NCI-H146 (cell line): Measurements from ENCODE around the gene EFHD1.
"Not testable (repeated sequence)": the region's sequence is repeated elsewhere in the genome, so short reads cannot be mapped to it uniquely, and the experiment has no call there.

Experiments used
- DNase-seq: peaks from one replicate; lab custom pipeline; 2025; lab: John Stamatoyannopoulos, UW

EFHD1 gene

GRCh38 chr2:232621186-232621585 lies 12.2 kb upstream of the EFHD1 start:
- no peak for DNase-seq

- no peak for DNase-seq
Measured at GRCh38 chr2:232622563-232622962, 10.8 kb upstream of the EFHD1 start.

- peak; percentile 15 for DNase-seq
Measured at GRCh38 chr2:232623768-232624765, 9.3 kb upstream of the EFHD1 start.

GRCh38 chr2:232626584-232626983 lies 6.8 kb upstream of the EFHD1 start:
- no peak for DNase-seq

- DNase-seq: no peak
Measured at GRCh38 chr2:232628466-232629128, 4.8 kb upstream of the EFHD1 start.

- no peak for DNase-seq
Measured at GRCh38 chr2:232629129-232629475, 4.3 kb upstream of the EFHD1 start.

GRCh38 chr2:232632229-232632903 lies 1.0 kb upstream of the EFHD1 start:
- no peak for DNase-seq

- no peak for DNase-seq
Measured at GRCh38 chr2:232632904-232633412, 446 bp upstream of the EFHD1 start.

GRCh38 chr2:232634206-232635150 lies 1.1 kb downstream of the EFHD1 start:
- DNase-seq: no peak

GRCh38 chr2:232635376-232635775 lies 2.0 kb downstream of the EFHD1 start:
- not testable (repeated sequence) for DNase-seq

- DNase-seq: no peak
Measured at GRCh38 chr2:232635820-232636219, 2.4 kb downstream of the EFHD1 start.

GRCh38 chr2:232636788-232637420 lies 3.5 kb downstream of the EFHD1 start:
- DNase-seq: no peak

- DNase-seq: no peak
Measured at GRCh38 chr2:232637866-232638583, 4.6 kb downstream of the EFHD1 start.

GRCh38 chr2:232641153-232641848 lies 7.9 kb downstream of the EFHD1 start:
- no peak for DNase-seq

GRCh38 chr2:232643147-232643425 lies 9.7 kb downstream of the EFHD1 start:
- DNase-seq: no peak

GRCh38 chr2:232643813-232644347 lies 10.5 kb downstream of the EFHD1 start:
- DNase-seq: no peak

- DNase-seq: no peak
Measured at GRCh38 chr2:232645061-232645460, 11.7 kb downstream of the EFHD1 start.

- no peak for DNase-seq
Measured at GRCh38 chr2:232646726-232647125, 13.3 kb downstream of the EFHD1 start.

- no peak for DNase-seq
Measured at GRCh38 chr2:232647261-232647660, 13.9 kb downstream of the EFHD1 start.
